Measurements from ENCODE around the gene TTC31.
"Not testable (repeated sequence)": the region's sequence is repeated elsewhere in the genome, so short reads cannot be mapped to it uniquely, and the experiment has no call there.

Gene TTC31

GRCh38 chr2:74482801-74483674 lies at the start of gene TTC31, which contains the start of gene CCDC142:
Gene TTC31, plus strand, starts transcription at chr2:74483081. Its CDS starts 15 bp downstream, at chr2:74483096.
Gene CCDC142, minus strand, starts transcription at chr2:74482998. Its CDS starts 161 bp downstream, at chr2:74482837.
- peak; percentile 77 to 93 for DNase-seq (ENCODE audit: extremely low read depth in 1 of 2, low read depth in 1 of 2)

GRCh38 chr2:74436111-74436805 lies 46.6 kb upstream of the TTC31 start:
- DNase-seq (ENCODE audit: extremely low read depth in 1 of 2, low read depth in 1 of 2) = no peak

GRCh38 chr2:74436848-74437695 lies 45.8 kb upstream of the TTC31 start:
- no peak for DNase-seq (ENCODE audit: extremely low read depth in 1 of 2, low read depth in 1 of 2)

GRCh38 chr2:74438248-74438647 lies 44.6 kb upstream of the TTC31 start:
- no peak for DNase-seq (ENCODE audit: extremely low read depth in 1 of 2, low read depth in 1 of 2)

- no peak for DNase-seq (ENCODE audit: extremely low read depth in 1 of 2, low read depth in 1 of 2)
These were observed 43.5 kb upstream of the TTC31 start for GRCh38 chr2:74439373-74439772.

- no peak for DNase-seq (ENCODE audit: extremely low read depth in 1 of 2, low read depth in 1 of 2)
These were observed 43.0 kb upstream of the TTC31 start for GRCh38 chr2:74439803-74440377.

GRCh38 chr2:74440378-74441169 lies 42.3 kb upstream of the TTC31 start:
- peak in 1 of 2 donors; percentile 39 for DNase-seq (ENCODE audit: extremely low read depth in 1 of 2, low read depth in 1 of 2)

GRCh38 chr2:74441170-74441689 lies 41.7 kb upstream of the TTC31 start:
- DNase-seq (ENCODE audit: extremely low read depth in 1 of 2, low read depth in 1 of 2) = no peak

GRCh38 chr2:74441690-74442482 lies 41.0 kb upstream of the TTC31 start, which contains the start of gene RTKN:
Gene RTKN, minus strand, starts transcription at chr2:74441937. Its CDS starts 121 bp downstream, at chr2:74441816.
- DNase-seq (ENCODE audit: extremely low read depth in 1 of 2, low read depth in 1 of 2) = no peak

GRCh38 chr2:74442483-74443297 lies 40.2 kb upstream of the TTC31 start:
- not testable (repeated sequence) for DNase-seq (ENCODE audit: extremely low read depth in 1 of 2, low read depth in 1 of 2)

- DNase-seq (ENCODE audit: extremely low read depth in 1 of 2, low read depth in 1 of 2) = no peak
These were observed 38.2 kb upstream of the TTC31 start for GRCh38 chr2:74444498-74445318.

GRCh38 chr2:74447230-74447999 lies 35.5 kb upstream of the TTC31 start:
- no peak for DNase-seq (ENCODE audit: extremely low read depth in 1 of 2, low read depth in 1 of 2)

GRCh38 chr2:74448771-74449170 lies 34.1 kb upstream of the TTC31 start:
- no peak for DNase-seq (ENCODE audit: extremely low read depth in 1 of 2, low read depth in 1 of 2)

GRCh38 chr2:74450570-74451190 lies 32.2 kb upstream of the TTC31 start:
- DNase-seq (ENCODE audit: extremely low read depth in 1 of 2, low read depth in 1 of 2) = no peak

GRCh38 chr2:74454654-74455511 lies 28.0 kb upstream of the TTC31 start, which contains the start of gene INO80B:
Gene INO80B, plus strand, starts transcription at chr2:74455087. Its CDS starts 30 bp downstream, at chr2:74455117.
- peak; percentile 90 to 96 for DNase-seq (ENCODE audit: extremely low read depth in 1 of 2, low read depth in 1 of 2)
